GM18868 (cell line): ENCODE measurements around the gene MPPED1.

Experiments
- ATAC-seq: cut with Tn5 transposase; IDR thresholded peaks from one replicate; pipeline ENCODE4 v1.9.1; 2021; ENCODE audit warnings: mild to moderate bottlenecking, moderate library complexity; ENCODE audit not compliant: unreplicated experiment

Gene MPPED1

DNA sequence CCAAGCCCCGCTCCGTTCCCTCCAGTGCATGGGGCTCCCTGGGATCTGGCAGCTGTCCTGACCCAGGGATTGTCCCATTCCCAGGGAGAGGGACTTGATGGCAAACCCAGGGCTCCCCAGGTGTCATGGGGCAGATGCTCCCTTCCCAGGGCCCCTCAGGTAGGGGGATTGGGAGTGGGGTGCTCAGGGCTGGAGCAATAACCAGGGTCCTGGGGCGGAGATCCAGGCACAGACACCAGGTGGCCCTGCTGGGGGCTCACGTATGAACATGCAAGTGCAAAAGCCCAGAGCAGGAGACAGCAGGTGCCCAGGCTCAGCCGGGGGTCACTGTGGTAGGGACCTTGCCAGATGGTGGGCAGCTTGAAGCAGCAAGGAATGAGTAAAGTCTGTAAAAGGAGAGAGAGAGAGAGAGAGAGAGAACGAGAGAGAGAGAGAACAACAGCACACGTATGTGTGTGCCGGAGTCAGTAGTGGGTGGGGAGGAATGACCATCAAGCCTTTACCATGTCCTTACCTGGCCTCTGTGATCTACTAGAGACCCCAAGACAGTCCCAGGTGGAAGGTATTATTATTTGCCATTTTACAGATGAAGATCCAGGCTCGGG is 19.3 kb upstream of the MPPED1 start:
- ATAC-seq: no peak

DNA sequence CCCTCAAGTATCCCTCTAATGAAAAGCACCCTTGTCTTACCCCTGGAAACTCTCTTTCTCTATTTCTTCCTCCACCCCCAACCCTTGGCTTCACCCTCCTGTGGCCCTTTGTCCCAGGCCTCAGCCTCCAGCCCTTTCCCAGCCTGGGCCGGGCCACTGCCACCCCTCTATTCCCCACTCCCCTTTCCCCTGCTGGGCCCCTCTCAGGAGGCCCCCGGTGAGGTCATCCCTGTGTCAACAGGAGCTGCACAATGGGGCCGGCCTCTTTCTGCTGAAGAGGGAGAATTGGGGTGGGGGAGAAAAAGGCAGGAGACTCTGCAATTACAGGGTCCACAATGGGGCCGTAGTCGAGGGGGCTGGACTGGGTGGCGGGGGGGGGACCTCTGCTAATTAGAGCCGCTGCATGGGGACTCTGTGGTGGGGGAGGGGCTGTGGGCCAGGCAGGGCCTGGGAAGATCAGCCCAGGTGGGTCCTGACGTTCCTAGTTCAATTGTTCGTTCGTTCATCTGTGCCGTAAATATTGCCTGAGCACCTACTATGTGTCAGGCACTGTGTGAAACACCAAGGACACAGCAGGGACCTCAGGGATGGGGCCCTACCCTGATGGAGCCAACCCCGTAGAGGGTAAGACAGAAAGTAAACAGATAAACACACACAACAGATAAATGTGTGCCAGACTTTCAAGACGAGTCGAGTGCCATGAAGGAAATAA is 18.5 kb upstream of the MPPED1 start:
- ATAC-seq: no peak

DNA sequence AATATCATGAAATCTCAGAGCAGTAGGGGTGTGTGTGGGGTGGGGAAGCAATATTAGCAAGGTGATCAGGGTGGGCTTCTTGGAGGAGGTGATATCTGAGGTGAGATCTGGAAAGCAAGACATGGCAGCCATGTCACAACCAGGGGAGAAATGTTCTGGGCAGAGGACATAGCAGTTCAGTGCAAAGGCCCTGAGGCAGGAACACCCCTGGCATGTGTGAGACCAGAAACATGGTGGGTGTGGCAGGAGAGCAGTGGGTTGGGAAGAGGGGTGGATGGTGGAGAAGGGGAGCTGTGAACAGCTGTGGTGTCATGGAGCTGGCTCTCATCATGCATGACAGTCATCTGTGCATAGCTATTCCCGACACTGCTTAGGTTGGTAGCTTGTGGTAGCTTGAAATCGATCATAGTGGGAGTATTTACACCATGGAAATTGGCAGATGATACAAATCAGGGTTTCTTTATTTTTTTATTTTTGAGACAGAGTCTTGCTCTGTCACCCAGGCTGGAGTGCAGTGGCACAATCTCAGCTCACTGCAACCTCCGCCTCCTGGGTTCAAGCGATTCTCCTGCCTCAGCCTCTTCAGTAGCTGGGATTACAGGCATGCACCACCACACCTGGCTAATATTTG is 17.9 kb upstream of the MPPED1 start:
- no peak for ATAC-seq

DNA sequence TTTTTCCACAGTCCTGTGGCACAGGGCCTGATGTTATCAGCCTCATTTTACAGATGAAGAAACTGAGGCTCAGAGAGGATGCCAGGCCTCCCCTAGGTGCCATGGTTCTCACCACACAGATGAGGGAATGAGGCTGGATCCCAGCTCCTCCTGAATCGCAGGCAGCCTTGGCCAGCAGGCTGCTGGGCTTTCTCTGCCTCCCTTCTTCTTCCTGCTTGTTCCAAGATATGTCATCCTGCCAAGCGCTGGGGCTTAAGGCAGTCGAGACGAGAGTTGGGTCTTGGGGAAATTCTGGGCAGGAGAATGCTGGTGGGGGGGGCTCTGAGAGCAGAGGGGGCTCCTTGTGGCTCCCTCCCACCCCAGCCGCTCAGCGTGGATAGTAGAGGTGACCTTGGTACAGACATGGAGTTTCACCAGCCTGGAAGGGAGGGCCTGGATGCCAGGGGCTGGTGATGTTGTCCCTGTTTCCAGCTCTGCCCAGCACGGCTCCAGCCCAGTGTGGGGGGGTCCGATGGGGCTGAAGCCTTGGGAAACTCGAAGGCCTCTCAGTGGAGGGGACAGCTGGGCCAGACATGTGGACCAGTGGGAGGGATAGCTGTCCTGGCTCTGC is 16.6 kb upstream of the MPPED1 start:
- no peak for ATAC-seq

DNA sequence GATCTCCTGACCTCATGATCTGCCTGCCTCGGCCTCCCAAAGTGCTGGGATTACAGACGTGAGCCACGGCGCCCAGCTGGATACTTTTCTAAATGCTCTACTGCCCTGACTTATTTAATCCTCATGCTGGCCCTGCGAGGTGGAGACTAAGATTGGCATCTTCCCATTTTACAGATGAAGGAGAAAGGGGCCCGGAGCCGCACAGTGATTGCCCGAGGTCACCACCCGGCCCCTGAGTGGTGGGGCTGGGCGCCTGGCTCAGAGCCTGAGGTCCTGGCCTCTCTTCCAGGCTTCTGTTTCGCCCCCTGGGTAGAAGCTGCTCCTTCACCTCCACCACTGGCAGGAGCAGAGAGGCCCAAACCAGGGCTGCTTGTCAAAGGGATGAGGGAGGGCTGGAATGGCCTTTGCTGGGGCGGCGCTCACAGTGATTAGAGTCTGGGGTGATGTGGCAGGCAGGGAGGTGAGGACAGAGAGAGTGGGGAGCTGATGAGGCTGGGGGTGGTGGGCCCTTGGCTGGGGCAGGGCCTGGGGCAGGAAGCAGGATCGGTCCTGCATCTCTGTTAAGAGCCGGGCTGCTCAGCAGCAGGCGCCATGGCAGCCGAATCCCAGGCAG is 15.4 kb upstream of the MPPED1 start:
- ATAC-seq: no peak

DNA sequence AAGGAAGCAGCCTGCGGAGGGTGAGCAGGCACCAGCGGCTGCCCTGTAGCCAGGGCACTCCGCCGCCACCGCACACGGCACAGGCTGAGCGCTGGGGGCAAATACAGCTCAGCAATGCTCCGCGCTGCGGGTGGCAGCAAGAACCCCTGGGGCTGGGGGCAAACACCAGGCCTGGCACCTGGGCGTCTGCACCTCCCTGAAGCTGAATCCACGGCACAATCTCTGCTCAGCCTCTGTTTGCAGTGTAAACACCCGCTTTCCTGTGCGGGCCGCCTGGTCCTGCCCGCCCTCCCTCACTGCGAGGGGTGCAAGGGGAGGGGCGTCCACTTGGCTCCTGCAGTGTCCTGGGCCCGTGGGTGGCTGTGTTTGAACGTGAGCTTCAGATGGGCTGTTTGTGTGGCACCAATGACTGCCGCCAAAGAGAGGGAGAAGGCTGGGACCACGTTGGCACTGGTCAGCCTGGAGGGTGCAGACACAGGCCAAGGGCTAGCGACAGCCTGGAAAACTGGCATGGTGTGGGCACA is 14.8 kb upstream of the MPPED1 start:
- no peak for ATAC-seq

DNA sequence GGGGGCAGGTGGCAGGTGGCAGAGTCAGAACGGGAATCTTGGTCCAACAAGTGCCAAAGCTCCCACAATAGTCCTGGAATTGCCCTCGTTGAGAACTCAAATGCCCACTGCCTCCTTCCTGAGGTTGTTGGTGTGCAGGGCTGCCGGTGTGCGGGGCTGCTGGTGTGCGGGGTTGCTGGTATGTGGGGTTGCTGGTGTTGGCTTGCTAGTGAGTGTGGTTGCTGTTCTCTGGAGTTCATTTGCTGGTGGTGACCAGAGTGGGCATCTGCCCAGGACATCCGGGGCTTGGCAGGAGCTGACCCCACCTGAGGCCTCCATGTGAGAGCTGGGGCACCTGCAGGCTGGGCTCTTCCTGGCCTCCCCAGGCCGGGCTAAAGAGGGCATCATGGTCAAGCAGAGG is 14.0 kb upstream of the MPPED1 start:
- ATAC-seq: no peak

DNA sequence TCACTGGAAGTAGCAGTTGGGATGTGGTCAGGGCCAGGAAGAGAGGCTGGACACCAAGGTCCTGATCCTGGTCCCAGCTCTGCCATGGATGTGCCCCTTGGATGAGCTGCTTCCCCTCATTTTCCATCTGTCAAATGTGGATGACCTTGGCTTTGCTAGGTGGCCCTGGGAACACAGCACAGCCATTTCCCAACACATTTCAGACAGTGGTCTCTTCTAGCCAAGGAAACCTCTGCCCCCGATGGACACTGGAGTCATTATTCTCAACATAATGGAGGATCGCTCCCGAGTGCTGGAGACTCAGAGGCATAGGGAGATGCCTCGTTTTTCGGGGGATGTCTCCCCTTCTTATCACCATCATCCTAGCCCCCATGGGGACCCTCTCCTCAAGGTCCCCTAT is 13.6 kb upstream of the MPPED1 start:
- no peak for ATAC-seq

DNA sequence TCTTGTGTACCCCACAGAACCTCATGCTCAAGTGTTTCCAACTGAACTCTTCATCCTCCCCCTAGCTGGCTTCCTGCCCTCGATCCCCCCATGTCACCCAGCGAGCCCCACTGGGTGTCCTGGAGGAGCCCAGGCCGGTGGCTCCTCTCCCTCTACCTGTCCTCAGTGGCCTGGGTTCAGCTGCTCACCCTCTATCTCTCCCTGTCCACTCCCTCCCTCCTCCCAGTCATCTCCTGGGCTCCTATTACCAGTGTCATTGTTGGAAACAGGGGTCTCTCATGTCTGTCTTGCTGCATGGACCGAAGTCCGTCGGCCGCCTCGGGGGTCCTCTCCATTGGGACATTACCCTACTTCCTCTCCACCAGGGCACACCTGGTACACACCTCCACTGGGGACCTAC is 12.9 kb upstream of the MPPED1 start:
- ATAC-seq: no peak

DNA sequence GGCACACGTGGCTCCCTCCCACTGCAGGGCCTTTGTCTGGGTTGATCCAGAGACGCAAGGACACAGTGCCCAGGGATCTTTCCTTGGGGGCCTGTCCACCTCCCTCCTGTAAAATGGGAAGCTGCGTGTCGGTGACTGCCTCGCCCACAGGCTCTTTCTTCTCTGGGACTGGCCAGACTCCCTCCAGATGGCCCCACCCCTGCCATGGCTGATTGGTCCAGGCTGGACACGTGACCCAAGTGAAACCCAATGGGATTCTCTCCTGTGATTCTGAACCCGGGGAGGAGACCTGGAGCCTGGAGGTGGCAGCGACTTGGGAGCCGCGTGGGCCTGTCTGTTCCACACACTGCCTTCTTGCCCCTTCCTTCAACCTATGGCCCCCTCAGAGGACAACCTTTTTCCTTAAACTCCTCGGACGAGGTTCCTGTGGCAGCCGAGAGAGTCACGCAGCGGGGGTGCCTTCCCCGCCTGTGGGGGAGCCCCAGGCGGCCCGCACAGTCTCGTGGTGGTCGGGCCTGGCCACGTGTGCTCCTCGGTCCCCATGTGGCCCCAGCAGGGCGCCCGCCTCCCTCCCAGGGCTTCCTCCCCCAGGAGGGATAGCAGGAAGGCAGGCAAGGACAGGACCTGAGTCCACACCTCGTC is 12.4 kb upstream of the MPPED1 start:
- no peak for ATAC-seq

DNA sequence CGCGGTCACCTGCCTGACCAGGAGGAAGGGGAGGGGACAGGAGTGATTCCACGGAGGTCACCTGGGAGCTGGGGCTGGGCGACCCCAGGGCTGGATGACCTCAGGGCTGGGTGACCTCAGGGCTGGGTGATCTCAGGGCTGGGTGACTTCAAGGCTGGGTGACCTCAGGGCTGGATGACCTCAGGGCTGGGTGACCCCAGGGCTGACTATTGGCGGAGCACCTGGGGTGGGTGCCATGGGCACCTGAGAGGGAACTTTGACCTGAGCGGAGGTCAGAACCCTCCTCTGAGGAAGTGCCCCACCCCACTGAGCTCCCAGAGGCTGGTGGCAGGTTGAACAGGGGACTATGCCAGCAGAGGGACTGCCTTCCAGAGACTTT is 11.8 kb upstream of the MPPED1 start:
- ATAC-seq: no peak

DNA sequence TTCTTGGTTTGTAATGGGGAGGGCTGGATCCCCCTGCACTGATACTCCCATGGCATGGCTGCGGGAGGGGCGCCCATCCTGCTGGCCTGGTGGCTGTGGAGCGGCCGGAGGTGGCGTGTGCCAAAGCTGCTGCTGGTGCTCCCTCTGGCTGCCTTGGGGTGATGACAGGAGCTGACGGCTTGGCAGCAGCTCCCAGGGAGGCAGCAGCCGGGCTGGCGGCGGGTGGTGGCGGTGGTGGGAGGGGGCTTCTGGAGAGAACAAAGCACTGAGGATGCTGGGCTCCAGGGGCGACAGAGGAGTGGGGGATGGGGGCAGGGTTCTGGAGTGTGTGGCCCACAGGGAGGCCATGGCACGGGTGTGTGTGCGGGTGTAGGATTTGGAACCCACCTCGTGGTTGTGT is 11.4 kb upstream of the MPPED1 start:
- ATAC-seq: no peak

DNA sequence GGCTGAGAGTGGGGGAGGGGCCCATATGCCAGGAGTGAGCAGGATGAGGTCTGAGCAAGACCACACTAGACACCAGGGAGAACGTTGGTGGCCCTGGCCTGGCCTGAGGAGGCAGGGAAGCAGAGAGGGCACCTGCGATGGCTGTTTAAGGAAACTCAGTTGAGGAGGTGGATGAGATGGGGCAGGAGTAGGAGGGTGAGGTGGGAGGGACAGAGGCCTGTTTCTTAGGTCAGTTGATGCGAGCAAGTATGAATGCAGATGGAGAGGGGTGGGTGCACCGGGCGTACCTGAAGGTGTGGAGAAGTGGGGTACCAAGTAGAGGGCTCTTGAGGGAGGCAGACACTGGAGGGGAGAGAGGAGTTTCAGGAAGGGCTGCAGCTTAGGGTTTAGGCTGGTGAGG is 10.6 kb upstream of the MPPED1 start:
- no peak for ATAC-seq

DNA sequence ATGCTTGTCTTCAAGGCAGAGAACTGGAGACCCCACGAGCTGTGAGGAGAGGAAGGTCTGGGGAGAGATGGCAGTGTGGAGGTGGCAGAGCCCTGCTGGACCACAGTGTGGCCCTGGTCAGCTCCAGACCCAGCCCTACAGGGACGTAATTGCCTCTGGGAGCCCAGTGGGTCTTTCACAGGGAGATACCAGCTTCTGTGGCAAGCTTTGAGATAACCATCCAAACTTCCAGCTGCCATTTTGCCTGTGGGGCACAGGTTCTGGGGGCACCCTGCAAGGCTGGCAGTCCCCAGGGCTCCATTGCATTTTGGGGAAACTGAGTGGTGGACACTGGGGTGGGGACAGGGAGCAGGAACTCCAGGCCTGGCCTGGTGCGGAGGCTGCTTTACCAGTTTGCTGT is 10.2 kb upstream of the MPPED1 start:
- ATAC-seq: no peak

DNA sequence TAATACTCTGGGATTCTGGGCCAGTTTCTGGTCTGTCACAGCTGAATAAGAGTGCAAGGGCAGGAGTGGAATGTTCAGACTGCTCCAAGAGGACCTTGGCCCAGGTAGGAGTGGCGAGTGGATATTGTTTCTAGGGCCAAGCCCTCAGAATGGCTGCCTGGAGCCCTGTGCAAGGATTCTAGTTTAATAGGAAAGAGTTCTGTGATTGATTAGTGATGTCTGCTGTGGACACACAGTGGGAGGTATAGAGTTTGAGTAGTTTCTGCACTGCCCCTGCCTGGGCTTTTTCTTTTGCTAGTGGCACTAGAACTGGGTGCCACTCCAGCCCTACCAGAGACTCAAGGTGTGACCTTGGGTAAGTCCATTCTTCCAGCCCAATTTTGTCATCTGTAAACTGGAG is 9.7 kb upstream of the MPPED1 start:
- ATAC-seq: no peak

DNA sequence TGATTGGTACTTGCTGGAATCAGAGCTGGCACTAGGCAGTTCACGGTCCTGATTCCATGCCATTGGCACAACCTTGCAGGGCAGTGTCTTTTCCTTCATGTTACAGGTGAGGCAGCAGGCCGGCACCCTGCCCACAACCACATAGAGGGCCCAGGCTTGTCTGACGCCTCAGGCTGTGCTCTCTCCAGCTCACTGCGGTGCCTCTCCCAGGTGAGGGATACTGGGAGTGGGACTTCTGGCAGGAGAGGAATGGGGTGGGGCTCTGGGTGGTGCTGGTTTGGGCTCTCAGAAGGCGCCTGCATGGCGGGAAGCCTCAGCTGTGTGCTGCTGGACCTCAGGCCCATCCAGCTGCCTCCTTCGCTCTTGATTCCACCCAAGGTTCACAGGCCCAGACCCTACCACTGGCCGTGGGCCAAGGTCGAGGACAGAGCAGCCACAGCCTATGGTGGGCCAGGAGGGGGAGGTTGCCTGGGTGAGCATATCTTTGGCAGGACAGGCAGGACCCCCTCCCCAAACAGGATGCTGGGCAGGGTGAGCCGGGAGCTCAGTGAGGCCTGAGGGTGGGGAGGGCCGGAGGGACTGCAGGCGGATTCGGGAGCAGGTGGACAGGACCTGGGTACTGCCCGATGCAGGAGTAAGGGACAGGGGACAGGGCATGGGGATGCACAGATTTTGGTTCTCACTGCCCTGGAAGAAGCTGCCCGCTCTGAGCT is 7.0 kb upstream of the MPPED1 start:
- ATAC-seq: no peak

DNA sequence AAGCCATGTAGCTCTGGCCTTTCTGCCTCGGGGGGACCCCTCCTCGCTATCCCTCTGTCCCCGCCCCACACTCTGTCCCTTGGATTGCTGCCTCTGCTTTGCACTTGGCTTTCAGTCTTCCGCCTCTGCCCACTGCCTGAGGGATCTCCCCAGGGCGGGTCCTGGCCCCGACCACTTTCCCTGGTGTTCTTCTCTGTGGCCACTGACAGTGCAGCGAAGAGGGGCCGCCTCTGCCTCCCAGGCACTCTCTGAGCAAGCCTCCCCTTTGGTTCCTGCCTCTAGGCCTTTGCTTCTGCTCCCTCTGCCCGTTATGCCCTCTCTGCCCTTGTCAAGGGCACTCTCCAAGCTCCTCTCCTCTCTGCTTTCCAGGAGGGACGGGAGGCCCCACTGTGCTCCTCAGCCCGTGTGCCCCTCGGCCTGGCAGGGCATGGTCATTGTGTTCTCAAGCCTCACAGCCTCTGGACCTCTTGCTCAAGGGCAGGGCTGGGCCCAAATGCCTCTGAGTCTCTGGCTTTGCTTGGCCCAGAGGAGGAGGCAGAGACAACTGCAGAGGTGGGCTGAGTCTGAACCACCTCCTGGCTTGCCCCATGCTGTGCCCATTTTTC is 5.5 kb upstream of the MPPED1 start:
- no peak for ATAC-seq

DNA sequence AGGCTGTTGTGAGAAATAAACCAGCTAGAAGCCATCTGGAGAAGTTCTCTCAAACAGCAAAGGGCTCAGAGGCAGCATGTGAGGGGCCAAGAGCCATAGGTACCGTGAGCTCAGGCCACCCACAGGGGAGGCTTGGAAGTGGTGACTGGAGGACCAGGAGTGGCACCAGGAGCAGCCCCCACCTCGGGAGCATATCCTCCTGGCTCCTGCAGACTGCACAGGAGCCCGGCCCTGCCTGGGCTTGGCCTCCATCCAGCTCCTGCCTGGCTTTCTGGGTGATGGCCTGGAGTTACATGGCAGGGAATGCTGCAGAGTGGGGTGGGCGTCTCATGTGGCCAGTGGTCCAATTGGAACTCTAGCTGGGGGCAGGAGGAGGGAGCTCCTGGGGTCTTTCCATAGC is 4.2 kb upstream of the MPPED1 start:
- no peak for ATAC-seq

DNA sequence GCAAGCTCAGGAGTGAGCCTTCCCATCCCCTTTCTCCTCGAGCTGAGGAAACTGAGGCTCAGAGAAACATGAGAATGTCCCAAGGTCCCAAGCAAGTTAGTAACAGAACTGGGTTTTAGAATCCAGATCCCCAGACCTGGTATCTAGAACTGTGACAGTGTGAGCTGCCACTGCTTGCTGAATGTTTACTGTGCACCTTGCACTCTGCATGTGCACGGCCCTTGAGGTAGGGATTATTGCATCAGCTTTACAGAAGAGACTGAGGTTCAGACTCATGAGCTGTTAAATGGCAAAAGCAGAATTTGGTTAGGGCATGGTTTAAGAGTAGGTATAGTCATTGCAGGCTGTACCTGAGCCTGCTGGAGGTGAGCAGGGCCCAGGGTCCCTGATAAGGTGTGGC is 3.8 kb upstream of the MPPED1 start:
- ATAC-seq: no peak

DNA sequence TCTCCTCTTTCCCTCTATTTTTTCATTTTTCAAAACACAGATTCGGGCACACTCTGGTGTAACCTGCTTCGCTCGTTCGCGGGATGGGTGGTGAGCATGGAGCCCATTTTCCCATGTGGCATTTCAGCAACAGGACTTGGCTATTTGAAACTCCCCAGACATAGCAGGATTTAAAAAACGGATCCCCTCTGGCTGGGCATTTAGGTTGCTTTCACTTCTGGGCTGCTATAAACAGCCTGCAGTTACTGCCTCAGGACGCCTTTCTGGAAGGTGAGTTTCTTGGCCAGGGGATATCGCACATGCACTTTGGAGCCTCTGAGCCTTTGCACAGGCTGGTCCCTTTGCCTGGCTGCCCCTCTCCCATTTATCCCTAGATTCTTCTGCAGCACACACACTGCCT is 2.8 kb upstream of the MPPED1 start:
- ATAC-seq: no peak
